CD1c-positive myeloid dendritic cell (primary cell): ENCODE measurements around the gene MCCC2.
"Not testable (repeated sequence)": the region's sequence is repeated elsewhere in the genome, so short reads cannot be mapped to it uniquely, and the experiment has no call there.

Source experiments
- DNase-seq: peaks from one replicate; pipeline ENCODE4 v3.0.0-alpha.2; 2016; ENCODE audit errors: extremely low spot score

The MCCC2 gene

GRCh38 chr5:71586941-71587765 is at the start of gene MCCC2:
Gene MCCC2, plus strand, starts transcription at chr5:71587340. Its CDS starts 86 bp downstream, at chr5:71587426.
- DNase-seq = peak; percentile 98

GRCh38 chr5:71537687-71538086 is 49.5 kb upstream of the MCCC2 start:
- DNase-seq = no peak

- not testable (repeated sequence) for DNase-seq
Observed at GRCh38 chr5:71550885-71551284, 36.3 kb upstream of the MCCC2 start.

DNA sequence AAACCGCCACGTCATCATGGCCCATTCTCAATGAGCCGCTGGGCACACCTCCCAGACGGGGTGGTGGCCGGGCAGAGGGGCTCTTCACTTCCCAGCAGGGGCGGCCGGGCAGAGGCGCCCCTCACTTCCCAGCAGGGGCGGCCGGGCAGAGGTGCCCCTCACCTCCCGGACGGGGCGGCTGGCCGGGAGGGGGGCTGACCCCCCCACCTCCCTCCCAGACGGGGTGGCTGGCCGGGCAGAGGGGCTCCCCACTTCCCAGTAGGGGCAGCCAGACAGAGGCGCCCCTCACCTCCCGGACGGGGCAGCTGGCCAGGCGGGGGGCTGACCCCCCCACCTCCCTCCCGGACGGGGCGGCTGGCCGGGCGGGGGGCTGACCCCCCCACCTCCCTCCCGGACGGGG is 35.6 kb upstream of the MCCC2 start:
- DNase-seq = not testable (repeated sequence)

DNA sequence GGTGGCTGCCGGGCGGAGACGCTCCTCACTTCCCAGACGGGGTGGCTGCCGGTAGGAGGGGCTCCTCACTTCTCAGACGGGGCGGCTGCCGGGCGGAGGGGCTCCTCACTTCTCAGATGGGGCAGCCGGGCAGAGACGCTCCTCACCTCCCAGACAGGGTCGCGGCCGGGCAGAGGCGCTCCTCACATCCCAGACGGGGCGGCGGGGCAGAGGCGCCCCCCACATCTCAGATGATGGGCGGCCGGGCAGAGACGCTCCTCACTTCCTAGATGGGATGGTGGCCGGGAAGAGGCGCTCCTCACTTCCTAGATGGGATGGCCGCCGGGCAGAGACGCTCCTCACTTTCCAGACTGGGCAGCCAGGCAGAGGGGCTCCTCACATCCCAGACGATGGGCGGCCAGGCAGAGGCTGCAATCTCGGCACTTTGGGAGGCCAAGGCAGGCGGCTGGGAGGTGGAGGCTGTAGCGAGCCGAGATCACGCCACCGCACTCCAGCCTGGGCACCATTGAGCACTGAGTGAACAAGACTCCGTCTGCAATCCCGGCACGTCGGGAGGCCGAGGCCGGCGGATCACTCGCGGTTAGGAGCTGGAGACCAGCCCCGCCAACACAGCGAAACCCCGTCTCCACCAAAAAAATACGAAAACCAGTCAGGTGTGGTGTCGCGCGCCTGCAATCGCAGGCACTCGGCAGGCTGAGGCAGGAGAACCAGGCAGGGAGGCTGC is 35.0 kb upstream of the MCCC2 start:
- DNase-seq = not testable (repeated sequence)

DNA sequence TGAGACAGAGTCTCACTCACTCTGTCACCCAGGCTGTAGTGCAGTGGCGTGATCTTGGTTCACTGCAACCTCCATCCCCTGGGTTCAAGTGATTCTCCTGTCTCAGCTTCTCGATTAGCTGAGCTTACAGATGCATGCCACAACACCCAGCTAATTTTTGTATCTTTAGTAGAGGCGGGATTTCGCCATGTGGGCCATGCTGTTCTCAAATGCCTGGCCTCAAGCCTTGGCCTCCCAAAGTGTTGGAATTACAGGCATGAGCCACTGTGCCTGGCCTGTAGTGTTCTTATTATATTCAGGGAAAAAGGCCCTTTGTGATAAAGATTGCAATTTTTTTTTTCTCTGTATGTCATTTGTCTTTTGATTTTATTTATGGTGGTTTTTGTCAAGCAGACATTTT is 24.0 kb upstream of the MCCC2 start:
- no peak for DNase-seq

DNA sequence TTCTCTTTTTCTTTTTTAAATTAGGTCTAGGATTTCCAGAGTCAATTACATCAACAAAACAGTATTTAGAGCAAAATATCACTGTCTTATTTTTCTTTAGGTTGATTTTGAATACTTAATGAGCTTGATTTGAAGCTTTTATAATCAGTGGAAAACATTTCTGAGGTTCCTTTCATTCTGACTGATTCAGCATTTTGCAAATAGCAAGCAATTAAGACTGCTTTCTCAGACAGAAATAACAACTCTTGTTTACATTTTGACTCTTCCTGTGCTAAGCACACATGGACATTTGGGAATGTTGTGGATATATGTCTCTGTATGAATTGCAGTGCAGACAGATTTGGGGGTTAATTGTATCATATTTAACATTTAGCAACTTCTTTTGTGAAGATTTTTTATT is 22.2 kb upstream of the MCCC2 start:
- no peak for DNase-seq

DNA sequence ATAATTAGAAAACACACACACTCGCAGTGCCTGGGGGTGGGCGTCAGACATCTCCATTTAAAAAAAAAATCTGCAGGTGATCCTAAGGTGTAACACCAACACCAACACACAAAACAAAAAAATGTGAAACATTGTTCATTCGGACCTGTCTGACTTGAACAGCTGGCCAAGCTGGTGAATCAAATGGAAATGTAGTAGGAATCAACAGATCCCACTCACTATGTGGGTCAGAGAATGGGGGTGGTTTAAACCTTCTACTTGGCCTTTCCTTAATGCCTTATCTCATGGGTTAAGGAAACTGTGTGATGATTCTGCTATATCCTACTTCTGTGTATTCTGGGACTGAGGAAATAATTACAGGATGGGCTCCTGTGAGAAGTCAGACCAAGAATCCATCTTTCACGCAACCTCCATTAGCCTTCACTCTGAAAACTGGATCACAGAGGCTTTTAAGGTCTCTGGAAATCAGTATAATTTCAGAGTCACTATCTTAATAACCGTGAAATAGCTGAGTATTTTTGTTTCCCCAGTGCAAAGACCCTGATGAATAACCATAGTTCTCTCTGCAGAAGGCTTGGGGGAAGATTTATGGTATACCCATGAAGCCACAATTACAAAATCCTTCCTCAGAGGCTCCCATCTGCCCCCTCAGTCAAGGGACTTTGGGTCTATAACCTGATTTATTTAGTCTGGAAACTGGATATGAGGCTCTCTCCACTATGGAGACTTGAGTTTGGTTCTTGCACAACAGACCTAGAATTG is 17.2 kb upstream of the MCCC2 start:
- no peak for DNase-seq

GRCh38 chr5:71571811-71572210 is 15.3 kb upstream of the MCCC2 start:
- DNase-seq = not testable (repeated sequence)

- DNase-seq = no peak
Observed at GRCh38 chr5:71573591-71573990, 13.5 kb upstream of the MCCC2 start.

DNA sequence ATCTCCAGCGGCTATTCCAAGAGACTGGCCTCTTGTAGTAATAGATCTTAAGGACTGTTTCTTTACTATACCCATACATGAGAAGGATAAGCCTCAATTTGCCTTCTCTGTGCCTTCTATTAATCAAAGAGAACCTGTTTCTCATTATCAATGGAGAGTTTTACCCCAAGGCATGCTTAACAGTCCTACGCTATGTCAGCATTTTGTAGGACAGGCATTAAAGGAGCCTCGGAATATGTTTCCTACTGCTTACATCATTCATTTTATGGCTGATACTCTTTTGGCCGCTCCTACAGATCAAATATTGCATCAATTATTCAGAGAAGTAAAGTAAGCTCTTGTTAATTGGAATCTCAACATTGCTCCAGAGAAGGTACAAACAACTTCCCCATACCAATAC is 11.6 kb upstream of the MCCC2 start:
- not testable (repeated sequence) for DNase-seq

DNA sequence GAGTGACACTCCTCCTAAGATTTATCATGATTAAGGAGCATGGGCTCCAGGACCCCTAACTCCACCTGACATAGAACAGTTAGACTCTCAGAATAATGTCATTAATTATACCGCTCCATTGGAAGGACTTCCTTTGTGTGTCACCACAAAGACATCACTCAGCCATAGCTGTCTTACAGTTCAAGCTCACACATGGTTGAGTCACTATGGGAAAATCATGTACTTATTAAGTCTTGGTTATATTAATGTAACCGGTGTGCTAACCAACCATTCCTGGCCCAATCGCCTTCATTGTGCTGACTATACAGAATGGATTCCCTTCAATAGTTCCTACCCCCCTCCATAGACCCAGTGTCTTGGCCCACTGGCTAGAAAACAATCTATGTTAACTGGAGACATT is 10.9 kb upstream of the MCCC2 start:
- DNase-seq = no peak

- not testable (repeated sequence) for DNase-seq
Observed at GRCh38 chr5:71577839-71578238, 9.3 kb upstream of the MCCC2 start.

DNA sequence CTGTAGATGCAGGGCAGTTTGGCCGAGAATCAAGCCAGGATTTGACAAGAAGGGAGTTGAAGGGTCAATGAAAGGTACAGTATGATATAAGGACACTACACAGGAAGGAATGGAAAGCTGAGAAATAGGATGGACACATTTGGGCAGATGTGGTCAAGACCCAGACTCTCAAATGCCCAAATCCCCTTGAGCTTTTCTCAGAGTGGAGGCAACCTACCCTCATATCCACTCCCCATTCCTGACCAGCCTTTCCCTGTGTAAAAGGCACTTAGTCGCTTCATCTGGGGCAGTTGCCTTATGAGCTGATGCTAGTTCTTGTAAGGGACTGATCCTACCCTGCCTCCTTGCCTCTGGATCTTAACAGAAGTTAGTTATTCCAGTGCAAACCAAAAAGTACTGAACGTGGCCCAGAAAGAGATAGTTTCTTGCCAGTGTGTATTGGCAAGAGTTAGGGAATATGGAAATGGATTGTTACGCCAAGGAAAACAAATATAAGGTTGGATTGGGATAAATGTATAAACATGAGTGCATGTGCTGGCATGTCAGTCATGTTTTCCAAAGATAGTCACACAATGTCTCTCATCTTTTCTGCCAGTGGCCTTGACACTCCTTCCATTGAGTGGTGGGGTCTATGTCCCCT is 4.1 kb upstream of the MCCC2 start:
- no peak for DNase-seq

- DNase-seq = peak; percentile 1
Observed at GRCh38 chr5:71586052-71586940, 844 bp upstream of the MCCC2 start.

GRCh38 chr5:71587766-71588532 is 809 bp downstream of the MCCC2 start:
- peak; percentile 5 for DNase-seq

GRCh38 chr5:71588533-71588885 is 1.4 kb downstream of the MCCC2 start:
- DNase-seq = no peak

DNA sequence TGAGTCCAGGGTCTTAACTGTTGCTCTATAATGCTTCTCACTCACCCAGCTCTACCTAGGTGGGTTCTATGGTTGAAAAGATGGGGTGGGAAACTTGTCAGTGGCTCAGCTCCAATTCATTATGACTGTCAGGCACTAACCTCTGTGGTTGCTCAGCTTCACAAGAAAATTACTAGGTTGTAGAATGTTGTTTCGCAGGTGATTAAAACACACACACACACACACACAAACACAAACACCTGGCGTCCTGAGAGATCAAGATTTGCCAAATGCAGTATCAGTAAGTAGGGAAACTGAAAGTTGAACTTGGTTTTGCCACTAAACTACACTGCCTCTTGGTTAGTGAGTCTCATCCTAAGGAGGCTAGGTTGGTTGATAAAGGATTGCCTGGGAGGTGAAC is 2.8 kb downstream of the MCCC2 start:
- no peak for DNase-seq

- no peak for DNase-seq
Observed at GRCh38 chr5:71591100-71591499, 4.0 kb downstream of the MCCC2 start.

DNA sequence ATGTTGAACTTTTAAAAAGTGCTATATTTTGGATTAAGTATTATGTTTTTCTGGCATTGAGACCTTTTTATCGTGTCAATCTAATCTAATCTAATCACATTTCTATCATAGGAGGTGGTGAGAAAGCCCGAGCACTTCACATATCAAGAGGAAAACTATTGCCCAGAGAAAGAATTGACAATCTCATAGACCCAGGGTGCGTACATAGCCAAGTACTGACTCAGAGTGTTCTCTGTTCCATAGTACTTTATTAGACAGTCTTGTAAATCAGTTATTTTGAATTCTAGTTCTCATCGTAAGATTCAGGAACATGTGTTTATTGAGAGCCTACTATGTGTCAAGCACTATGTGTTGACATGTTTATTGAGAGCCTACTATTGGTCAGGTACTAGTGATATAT is 9.0 kb downstream of the MCCC2 start:
- no peak for DNase-seq
